PFSK-1 (cell line): Measurements from ENCODE around the gene FLT3.

Experiments
- FOXP2 ChIP-seq: optimal IDR thresholded peaks from 2 replicates; pipeline ENCODE3; 2011; ENCODE audit warnings: borderline replicate concordance, control low read depth, inconsistent platforms; ENCODE audit not compliant: insufficient read depth; ENCODE audit errors: extremely low read length, extremely low read depth
- POLR2AphosphoS5 ChIP-seq: IDR thresholded peaks from 2 replicates; pipeline ENCODE4 v1.6.1; 2012; ENCODE audit warnings: low read depth, mild to moderate bottlenecking, control low read depth, low read length, moderate library complexity
- REST ChIP-seq, 2 experiments: IDR thresholded peaks; 2 replicates each; pipeline versions ENCODE4 v1.6.1 to v1.8.0; 2011 to 2012; ENCODE audit warnings: low read depth in 2 of 2, low read length in 2 of 2, control low read depth in 1 of 2, inconsistent platforms in 1 of 2, mild to moderate bottlenecking in 1 of 2, moderate library complexity in 1 of 2; ENCODE audit not compliant: insufficient read depth in 1 of 2
- SIN3A ChIP-seq: IDR thresholded peaks from 2 replicates; pipeline ENCODE4 v1.6.1; 2012; ENCODE audit warnings: mild to moderate bottlenecking, low read length, moderate library complexity, borderline replicate concordance; ENCODE audit not compliant: insufficient read depth
- TAF1 ChIP-seq: IDR thresholded peaks from 2 replicates; pipeline ENCODE4 v1.6.1; 2012; ENCODE audit warnings: low read length, control low read depth, borderline replicate concordance; ENCODE audit not compliant: insufficient read depth

FLT3 gene

DNA sequence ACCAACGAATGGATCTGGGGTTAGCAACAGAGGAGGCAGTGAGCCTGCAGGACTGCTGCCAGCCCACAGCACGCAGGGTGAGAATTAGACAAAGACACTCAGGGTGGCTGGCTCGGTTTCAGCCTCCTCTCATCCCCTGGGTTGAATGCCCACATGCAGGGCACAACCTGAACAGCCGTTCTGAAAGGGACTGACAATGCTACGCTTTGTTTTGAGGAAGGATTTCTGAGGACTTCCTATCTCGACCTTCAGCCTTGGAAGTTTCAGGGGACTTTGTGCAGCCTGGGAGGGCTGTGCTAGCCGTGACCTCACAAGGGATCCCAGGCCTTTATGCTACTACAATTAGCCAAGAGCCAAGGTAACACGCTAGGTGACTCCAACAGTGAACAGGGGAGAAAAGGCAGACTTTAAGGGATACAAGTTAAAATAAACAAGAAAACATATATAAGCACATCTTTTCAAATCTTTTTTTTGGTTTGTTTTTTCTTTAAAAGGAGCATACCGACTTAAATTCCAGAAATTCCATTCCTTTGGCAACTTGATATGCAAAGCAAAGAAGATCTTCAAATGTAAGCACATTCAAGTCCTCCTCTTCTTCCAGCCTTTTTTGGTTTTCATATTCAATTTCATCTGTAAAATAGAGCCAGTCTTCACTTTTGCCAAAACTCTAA is 77.4 kb downstream of the FLT3 start:
- TF ChIP-seq FOXP2 = no peak
- no peak for TF ChIP-seq SIN3A
- TF ChIP-seq TAF1 = no peak

DNA sequence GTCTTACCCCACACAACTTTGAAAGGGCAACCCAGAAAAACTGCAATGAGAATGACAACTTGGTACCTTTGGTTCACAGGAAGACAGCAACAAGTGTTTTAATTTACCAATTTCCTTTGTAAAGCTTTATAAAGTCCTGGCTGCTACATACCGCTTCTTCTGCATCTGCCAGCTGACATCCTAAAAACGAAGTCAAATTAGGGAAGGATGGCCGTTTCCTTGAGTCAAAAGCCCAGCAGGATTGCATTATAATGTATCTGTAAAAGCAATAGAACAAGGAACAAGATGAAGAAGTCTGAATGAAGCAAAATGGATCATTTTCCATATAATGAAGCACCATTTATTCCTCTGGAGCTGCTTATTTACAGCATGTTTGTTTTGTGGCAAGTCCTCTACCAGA is 86.1 kb downstream of the FLT3 start:
- TF ChIP-seq TAF1 (no peak), SIN3A (no peak), REST (IDR thresholded peaks at IDR 0.05; ENCODE audit: insufficient read depth in 1 of 2, low read depth in 2 of 2, low read length in 2 of 2) (no peak), POLR2AphosphoS5 (no peak), FOXP2 (no peak)

GRCh38 chr13:28013482-28013881 is 86.9 kb downstream of the FLT3 start:
- TF ChIP-seq TAF1 = no peak
- no peak for TF ChIP-seq REST (IDR thresholded peaks at IDR 0.05; ENCODE audit: insufficient read depth in 1 of 2, low read depth in 2 of 2, low read length in 2 of 2)

DNA sequence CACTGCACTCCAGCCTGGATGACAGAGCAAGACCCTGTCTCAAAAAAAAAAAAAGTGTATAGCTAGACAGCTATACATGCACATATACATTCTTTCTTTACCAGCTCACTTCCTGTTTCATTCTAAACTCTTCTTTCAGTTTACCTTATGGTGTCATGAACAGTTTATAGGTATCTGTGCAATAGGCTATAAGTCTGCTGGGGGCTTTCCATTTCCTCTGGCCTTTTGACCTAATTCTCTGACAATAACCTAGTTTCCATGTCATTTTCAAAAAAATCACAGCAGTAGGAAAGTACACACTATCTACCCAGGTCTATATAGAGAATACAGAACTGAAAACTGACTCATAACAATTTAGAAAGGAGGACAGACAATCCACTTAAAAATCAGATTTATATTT is 87.5 kb downstream of the FLT3 start:
- TF ChIP-seq FOXP2 = no peak
- TF ChIP-seq SIN3A = no peak
- no peak for TF ChIP-seq REST (IDR thresholded peaks at IDR 0.05; ENCODE audit: insufficient read depth in 1 of 2, low read depth in 2 of 2, low read length in 2 of 2)

DNA sequence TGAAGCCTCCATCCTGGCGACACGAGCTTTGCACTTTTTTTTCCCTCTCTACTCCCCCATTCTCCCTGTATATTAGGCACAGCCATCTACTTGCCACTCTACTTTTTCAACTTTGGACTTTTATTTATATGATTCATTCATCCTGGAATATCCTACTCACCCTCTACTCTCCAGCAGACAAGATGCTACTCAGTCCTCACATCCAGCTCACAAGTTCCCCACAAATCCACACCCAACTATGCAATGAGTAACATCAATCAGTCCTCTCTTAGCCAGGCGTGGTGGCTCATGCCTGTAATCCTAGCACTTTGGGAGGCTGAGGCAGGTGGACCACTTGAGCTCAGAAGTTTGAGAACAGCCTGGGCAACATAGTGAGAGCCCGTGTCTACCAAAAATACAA is 88.0 kb downstream of the FLT3 start:
- TF ChIP-seq TAF1 (no peak), POLR2AphosphoS5 (no peak), FOXP2 (no peak), REST (IDR thresholded peaks at IDR 0.05; ENCODE audit: insufficient read depth in 1 of 2, low read depth in 2 of 2, low read length in 2 of 2) (no peak), SIN3A (no peak)
